A549 (cell line): ENCODE measurements around the gene ZC3H10. TPM values are rescaled to one million over a fixed set of nuclear protein-coding genes. Genes with fewer than 3 reads are reported as not detected.
A peak's percentile ranks its signal among the peaks of the same experiment; 100 is the strongest.
"Not testable (repeated sequence)": the region's sequence is repeated elsewhere in the genome, so short reads cannot be mapped to it uniquely, and the experiment has no call there.

ENCODE experiments used
- ATAC-seq, 2 experiments: fragments of 200-7000 bp in 1 of 2; fragments of >200 bp in 1 of 2; cut with Nextera tagmentation in 1 of 2; cut with Tn5 transposase in 1 of 2; 3 replicates each; pipeline versions ENCODE4 v1.8.0 to v1.9.1; 2018 to 2020; ENCODE audit warnings: mild to moderate bottlenecking in 1 of 2, moderate library complexity in 1 of 2
- CTCF ChIA-PET: fragments of 300-600 bp; sonication (Branson Sonifier 250); formaldehyde crosslinking; extraction: SDS; loops from one replicate; lab custom pipeline; 2021; ENCODE audit warnings: antibody characterized with exemption, inconsistent platforms; lab: Yijun Ruan, JAX
- POLR2A ChIA-PET: fragments of 350-600 bp; formaldehyde crosslinking; extraction: SDS; loops from one replicate; lab custom pipeline; 2021; ENCODE audit warnings: antibody characterized with exemption, inconsistent platforms; lab: Yijun Ruan, JAX
- DNase-seq, 2 experiments: peaks; one replicate each; pipeline versions ENCODE4 v3.0.0 to v3.0.0-alpha.2; 2011 to 2016; ENCODE audit warnings: low read depth in 1 of 2, low spot score in 1 of 2
- FAIRE-seq: peaks from 2 replicates; lab custom pipeline; 2011; peaks lifted over from hg19 to GRCh38; lab: Jason Lieb, UNC
- H3K27ac ChIP-seq, 2 experiments: fragments of >200 bp; sonication (Bioruptor Twin); formaldehyde crosslinking; 3 replicates each; pipeline ENCODE4 v1.5.1; 2016 to 2017
- H3K4me1 ChIP-seq: fragments of >200 bp; sonication (Bioruptor Twin); formaldehyde crosslinking; 3 replicates; pipeline ENCODE4 v1.6.1; 2016
- H3K4me2 ChIP-seq: fragments of >200 bp; sonication (Bioruptor Twin); formaldehyde crosslinking; 3 replicates; pipeline ENCODE4 v1.6.1; 2016
- H3K4me3 ChIP-seq: fragments of >200 bp; sonication (Bioruptor Twin); formaldehyde crosslinking; 3 replicates; pipeline ENCODE4 v1.5.1; 2016
- H3K9me3 ChIP-seq: fragments of >200 bp; sonication (Bioruptor Twin); formaldehyde crosslinking; 3 replicates; pipeline ENCODE4 v1.6.1; 2016
- CBX2 ChIP-seq: fragments of 200-600 bp; sonication (generic); IDR thresholded peaks from 2 replicates; pipeline ENCODE4 v1.6.1; 2016; ENCODE audit warnings: low read depth, mild to moderate bottlenecking, borderline replicate concordance
- CBX8 ChIP-seq: fragments of 200-600 bp; sonication (generic); IDR thresholded peaks from 2 replicates; pipeline ENCODE4 v1.6.1; 2016
- CEBPB ChIP-seq, 2 experiments: fragments of >200 bp in 1 of 2; sonication (Bioruptor Twin) in 1 of 2; formaldehyde crosslinking in 1 of 2; IDR thresholded peaks; 2 replicates each; pipeline ENCODE4 v1.6.1; 2012 to 2016
- CHD4 ChIP-seq: fragments of 200-600 bp; sonication (generic); IDR thresholded peaks from 2 replicates; pipeline ENCODE4 v1.6.1; 2016; ENCODE audit warnings: antibody characterized with exemption, mild to moderate bottlenecking, borderline replicate concordance
- EP300 ChIP-seq, 2 experiments: fragments of >200 bp; sonication (Bioruptor Twin); formaldehyde crosslinking; IDR thresholded peaks; 2 replicates in 1 of 2; 3 replicates in 1 of 2; pipeline ENCODE4 v1.6.1; 2016 to 2017
- FOSB ChIP-seq: fragments of 250-450 bp; sonication (Bioruptor Pico); IDR thresholded peaks from 2 replicates; pipeline ENCODE4 v1.5.0; 2020; ENCODE audit warnings: mild to moderate bottlenecking, moderate library complexity
- FOSL2 ChIP-seq, 2 experiments: fragments of 450-650 bp in 1 of 2; fragments of >200 bp in 1 of 2; sonication (Bioruptor Twin) in 1 of 2; formaldehyde crosslinking; IDR thresholded peaks; 2 replicates each; pipeline versions ENCODE4 v1.5.0 to v1.6.1; 2016 to 2020; ENCODE audit warnings: mild to moderate bottlenecking in 1 of 2, moderate library complexity in 1 of 2
- FOXS1 ChIP-seq: fragments of 250-450 bp; sonication (Bioruptor Pico); IDR thresholded peaks from 2 replicates; pipeline ENCODE4 v1.5.0; 2020; ENCODE audit warnings: mild to moderate bottlenecking, moderate library complexity
- GATA3 ChIP-seq: IDR thresholded peaks from 2 replicates; pipeline ENCODE4 v1.6.1; 2012; ENCODE audit warnings: borderline replicate concordance
- HEYL ChIP-seq: fragments of 250-450 bp; sonication (Bioruptor Pico); IDR thresholded peaks from 2 replicates; pipeline ENCODE4 v1.8.0; 2021; ENCODE audit warnings: mild to moderate bottlenecking, moderate library complexity
- HMGXB4 ChIP-seq: fragments of 250-450 bp; sonication (Bioruptor Pico); IDR thresholded peaks from 2 replicates; pipeline ENCODE4 v1.5.0; 2021; ENCODE audit warnings: mild to moderate bottlenecking, moderate library complexity, borderline replicate concordance
- HOXA7 ChIP-seq: fragments of 250-450 bp; sonication (Bioruptor Pico); IDR thresholded peaks from 2 replicates; pipeline ENCODE4 v1.5.0; 2020; ENCODE audit warnings: mild to moderate bottlenecking, moderate library complexity
- HOXB13 ChIP-seq: fragments of 250-450 bp; sonication (Bioruptor Pico); IDR thresholded peaks from 2 replicates; pipeline ENCODE4 v1.5.0; 2020; ENCODE audit warnings: low read depth, mild to moderate bottlenecking, moderate library complexity
- HOXB5 ChIP-seq: fragments of 250-450 bp; sonication (Bioruptor Pico); IDR thresholded peaks from 2 replicates; pipeline ENCODE4 v1.5.0; 2020; ENCODE audit warnings: mild to moderate bottlenecking, moderate library complexity
- KDM1A ChIP-seq: fragments of 200-600 bp; sonication (generic); IDR thresholded peaks from 2 replicates; pipeline ENCODE4 v1.6.1; 2016; ENCODE audit warnings: low read depth, mild to moderate bottlenecking
- MYC ChIP-seq: IDR thresholded peaks from 2 replicates; pipeline ENCODE4 v1.6.1; 2012; ENCODE audit warnings: mild to moderate bottlenecking, inconsistent platforms, low read length, improper control_type of control experiment, borderline replicate concordance
- NPAS2 ChIP-seq: fragments of 250-450 bp; sonication (Bioruptor Pico); IDR thresholded peaks from 2 replicates; pipeline ENCODE4 v1.8.0; 2022; ENCODE audit warnings: mild to moderate bottlenecking, moderate library complexity, borderline replicate concordance
- PBX3 ChIP-seq: IDR thresholded peaks from 2 replicates; pipeline ENCODE4 v1.6.1; 2012
- PHF8 ChIP-seq: fragments of 200-600 bp; sonication (generic); IDR thresholded peaks from 2 replicates; pipeline ENCODE4 v1.6.1; 2016; ENCODE audit warnings: low read depth, mild to moderate bottlenecking, antibody characterized with exemption, moderate library complexity, borderline replicate concordance
- POLR2AphosphoS2 ChIP-seq: conservative IDR thresholded peaks from 2 replicates; pipeline ENCODE4 v1.6.1; 2012; ENCODE audit warnings: low read length, improper control_type of control experiment, inconsistent platforms
- RFX5 ChIP-seq: fragments of 450-650 bp; IDR thresholded peaks from 2 replicates; pipeline ENCODE4 v1.7.1; 2014; ENCODE audit warnings: antibody characterized with exemption, mild to moderate bottlenecking, moderate library complexity
- SMC3 ChIP-seq: fragments of >200 bp; sonication (Bioruptor Twin); formaldehyde crosslinking; IDR thresholded peaks from 3 replicates; pipeline ENCODE4 v1.6.1; 2018; ENCODE audit warnings: inconsistent platforms
- TP53 ChIP-seq: fragments of 250-450 bp; sonication (Bioruptor Pico); IDR thresholded peaks from 2 replicates; pipeline ENCODE4 v1.5.0; 2021; ENCODE audit warnings: mild to moderate bottlenecking, moderate library complexity
- ZFP36 ChIP-seq: fragments of 450-650 bp; IDR thresholded peaks from 2 replicates; pipeline ENCODE4 v1.6.1; 2014; ENCODE audit warnings: borderline replicate concordance; ENCODE audit not compliant: partially characterized antibody
- WGBS: methylation state at CpG from one replicate; pipeline ENCODE4 v1.1.6; 2017; ENCODE audit errors: missing lambda C conversion rate; 5-methylcytosine and 5-hydroxymethylcytosine counted together
- polyA plus RNA-seq, 4 experiments: library from polyadenylated mRNA; depleted of rRNA in 3 of 4; stranded (reverse); fragments of >200 nt; fragmentation: RNase III in 1 of 4; extraction: RNeasy Plus Mini Kit Qiagen cat#74134 plus additional on column Dnase treatment in 1 of 4; gene quantifications; 2 replicates in 3 of 4; 3 replicates in 1 of 4; pipeline ENCODE4 v1.2.3, GENCODE V29; 2011 to 2017

ZC3H10 gene
- polyA plus RNA-seq, 2 of the 4 experiments (the other 2 are of a cell fraction), result 2.1 to 3.2 TPM

GRCh38 chr12:56116267-56117081 lies 1.6 kb upstream of the ZC3H10 start, which contains the start of gene RPL41 (continued):
- no peak for TF ChIP-seq POLR2AphosphoS2
- no peak for TF ChIP-seq CBX8
- TF ChIP-seq HMGXB4 (CRISPR knock-in tag), result 0 out of 2 replicates have a peak, but pooled peaks have one; percentile 41
- TF ChIP-seq GATA3, result peak; percentile 35

- H3K4me3 ChIP-seq, result peak overlapping the region; percentile 71
- TF ChIP-seq NPAS2 (CRISPR knock-in tag), result 0 out of 2 replicates have a peak, but pooled peaks have one; percentile 17
- TF ChIP-seq FOSB (CRISPR knock-in tag), result peak; percentile 75
- not testable (repeated sequence) for ATAC-seq, H3K9me3 ChIP-seq, FAIRE-seq
- 2% methylated on average over 13 of the region's 16 CpGs for WGBS
- POLR2A ChIA-PET, result interaction anchor here (0.6 to 5.5 kb wide), 12 partner anchors 8 to 399 kb away, joined by 3 to 77 read pairs (median 6); partner anchors contain the start of genes CNPY2, ERBB3, ESYT1 and MYL6
- peak overlapping the region; percentile 70 for H3K4me2 ChIP-seq
- peaks cover 20% of the 10 kb centered on the region for H3K4me1 ChIP-seq
- peak overlapping the region; percentile 90 to 96 for H3K27ac ChIP-seq
- CTCF ChIA-PET, result interaction anchor here (0.5 to 15.7 kb wide), 9 partner anchors 10 to 523 kb away, joined by 3 to 204 read pairs (median 17); partner anchors contain the start of genes ESYT1, PA2G4 and SMARCC2
- DNase-seq, result peak in 1 of 2 experiments; percentile 31
These were observed 872 bp upstream of the ZC3H10 start for GRCh38 chr12:56117082-56117706.

GRCh38 chr12:56118688-56119357 lies 757 bp downstream of the ZC3H10 start:
- WGBS, result 3% methylated on average over 13 of the region's 13 CpGs
- peak; percentile 38 to 45; a peak in 5 of 6 replicates for ATAC-seq
- POLR2A ChIA-PET, result interaction anchor here (0.5 to 5.5 kb wide), 15 partner anchors 7 to 367 kb away, joined by 3 to 77 read pairs (median 7); partner anchors contain the start of genes DNAJC14, ERBB3, ESYT1 and MYL6
- TF ChIP-seq CEBPB (IDR thresholded peaks at IDR 0.05), result no peak
- TF ChIP-seq ZFP36, result no peak
- TF ChIP-seq HOXB13 (CRISPR knock-in tag), result no peak
- TF ChIP-seq PHF8, result no peak
- peak overlapping the region; percentile 81 to 91 for H3K27ac ChIP-seq
- H3K9me3 ChIP-seq, result no peaks in the 10 kb centered on the region
- peak overlapping the region; percentile 71 for H3K4me3 ChIP-seq
- H3K4me2 ChIP-seq, result peak overlapping the region; percentile 95
- no peak for DNase-seq
- CTCF ChIA-PET, result interaction anchor here (0.6 to 15.7 kb wide), 37 partner anchors 8 to 518 kb away, joined by 3 to 204 read pairs (median 5); partner anchors contain the start of genes ANKRD52, COQ10A, ESYT1 and MYL6B
- H3K4me1 ChIP-seq, result peaks cover 20% of the 10 kb centered on the region
- no peak for FAIRE-seq

- Histone ChIP-seq H3K9me3 (no peaks in the 10 kb centered on the region), H3K4me3 (peak overlapping the region; percentile 71; the same call in 2 of the 3 replicates), H3K4me2 (peak overlapping the region; percentile 95), H3K4me1 (peaks cover 20% of the 10 kb centered on the region), H3K27ac (peak overlapping the region; percentile 81 to 91)
- POLR2A ChIA-PET, result interaction anchor here (3.4 to 5.5 kb wide), 3 partner anchors 9 to 70 kb away, joined by 36 to 77 read pairs (median 40); partner anchors contain the start of genes ESYT1, PA2G4 and SMARCC2
- DNase-seq (peak; percentile 94 to 95), ATAC-seq (peak; percentile 48 to 57), FAIRE-seq (no peak)
- 0% methylated on average over 2 of the region's 2 CpGs for WGBS
- CTCF ChIA-PET, result interaction anchor here (0.6 to 15.7 kb wide), 47 partner anchors 8 to 380 kb away, joined by 3 to 204 read pairs (median 5); partner anchors contain the start of genes ANKRD52, COQ10A, ESYT1 and MYL6B
- TF ChIP-seq RFX5 (no peak), CHD4 (no peak), MYC (peak; percentile 98), FOSL2 (IDR thresholded peaks at IDR 0.05) (no peak), FOSL2 (CRISPR knock-in tag; IDR thresholded peaks at IDR 0.05) (no peak), SMC3 (peak; percentile 55), HOXA7 (CRISPR knock-in tag) (no peak), HOXB5 (no peak), HOXB13 (CRISPR knock-in tag) (no peak), FOXS1 (CRISPR knock-in tag) (no peak), EP300 (IDR thresholded peaks at IDR 0.05) (no peak), HEYL (CRISPR knock-in tag) (no peak), TP53 (CRISPR knock-in tag) (no peak), KDM1A (no peak), CBX2 (no peak), PHF8 (no peak), PBX3 (no peak)
These were observed 1.3 kb downstream of the ZC3H10 start for GRCh38 chr12:56119361-56119796.
